G401.6 (cell line): ENCODE measurements around the gene KDELR3.
A peak's percentile ranks its signal among the peaks of the same experiment; 100 is the strongest.
"Not testable (repeated sequence)": the region's sequence is repeated elsewhere in the genome, so short reads cannot be mapped to it uniquely, and the experiment has no call there.

Source experiments
- FAIRE-seq: peaks from 2 replicates; lab custom pipeline; 2012; peaks lifted over from hg19 to GRCh38; lab: Jason Lieb, UNC

Gene KDELR3

DNA sequence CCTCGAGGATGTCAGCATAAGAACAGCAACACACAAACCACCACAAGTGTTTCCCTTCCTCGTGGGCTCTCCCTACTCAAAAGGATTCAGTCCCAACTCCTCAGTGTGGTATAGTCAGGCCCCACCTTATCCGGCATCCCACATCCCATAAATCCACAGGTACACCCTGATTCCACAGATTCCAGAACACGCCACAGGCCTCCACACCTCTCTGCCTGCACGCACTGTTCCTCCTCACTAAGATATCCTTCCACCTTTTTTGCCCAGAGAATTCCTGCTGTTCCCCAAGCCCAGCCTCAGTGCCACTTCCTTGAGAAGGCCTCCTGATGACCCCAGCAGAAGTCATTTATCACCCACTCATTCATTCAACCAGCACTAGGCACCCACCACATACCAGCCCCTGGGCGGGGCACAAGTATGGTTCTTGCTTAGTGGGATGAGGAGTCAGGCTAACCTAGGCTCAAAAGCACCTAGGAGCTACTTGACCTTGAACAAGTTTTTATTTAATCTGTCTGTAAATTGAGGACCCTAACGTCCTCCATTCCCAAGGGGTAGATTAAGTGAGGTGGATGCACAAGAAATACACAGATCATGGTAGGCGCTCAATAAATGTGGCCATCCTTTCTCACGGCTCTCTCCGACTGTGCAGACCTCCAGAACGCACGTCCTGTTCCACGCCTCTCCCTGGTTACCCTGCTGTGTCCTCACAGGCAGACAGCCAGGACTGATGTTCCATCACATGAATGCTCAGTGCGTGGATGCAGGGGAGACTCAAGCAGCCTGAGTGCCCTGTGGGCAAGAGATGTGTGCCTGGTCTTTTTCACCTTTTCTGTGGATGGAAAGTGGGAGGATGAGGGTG lies 10.8 kb upstream of the KDELR3 start:
- FAIRE-seq: no peak

DNA sequence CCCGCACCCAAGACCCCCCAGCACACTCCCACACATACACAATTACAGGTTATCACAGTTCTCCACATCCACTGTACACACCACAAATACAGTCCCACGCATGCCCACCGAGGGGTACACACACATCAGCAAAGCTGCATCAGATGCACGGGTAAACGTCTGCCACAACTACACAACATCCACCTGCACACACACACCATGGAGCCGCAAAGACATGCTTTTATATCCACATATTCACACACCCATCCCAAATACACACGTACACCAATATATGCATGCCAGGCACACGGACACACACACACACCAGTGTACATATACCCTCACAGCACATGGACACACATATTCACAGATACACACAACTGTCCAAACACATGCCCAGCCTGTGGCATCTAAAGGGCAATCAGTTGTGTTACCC lies 7.5 kb upstream of the KDELR3 start:
- no peak for FAIRE-seq

DNA sequence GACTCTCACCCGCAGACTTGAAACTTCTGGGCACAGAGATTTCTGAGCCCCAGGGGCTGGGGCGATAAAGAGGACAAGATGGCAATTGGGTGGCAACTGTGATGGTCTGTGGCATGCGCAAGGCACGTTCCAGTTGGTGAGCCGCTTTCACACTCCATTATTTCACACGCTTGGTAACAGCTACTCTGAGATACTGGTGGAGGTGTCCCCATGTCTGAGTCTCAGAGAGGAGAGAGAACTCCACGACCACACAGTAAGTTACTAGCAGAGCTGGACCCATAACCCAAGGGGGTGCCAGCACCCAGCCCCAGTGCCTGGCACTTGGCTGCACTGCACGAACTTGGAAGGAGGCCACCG lies 6.9 kb upstream of the KDELR3 start:
- FAIRE-seq: no peak

DNA sequence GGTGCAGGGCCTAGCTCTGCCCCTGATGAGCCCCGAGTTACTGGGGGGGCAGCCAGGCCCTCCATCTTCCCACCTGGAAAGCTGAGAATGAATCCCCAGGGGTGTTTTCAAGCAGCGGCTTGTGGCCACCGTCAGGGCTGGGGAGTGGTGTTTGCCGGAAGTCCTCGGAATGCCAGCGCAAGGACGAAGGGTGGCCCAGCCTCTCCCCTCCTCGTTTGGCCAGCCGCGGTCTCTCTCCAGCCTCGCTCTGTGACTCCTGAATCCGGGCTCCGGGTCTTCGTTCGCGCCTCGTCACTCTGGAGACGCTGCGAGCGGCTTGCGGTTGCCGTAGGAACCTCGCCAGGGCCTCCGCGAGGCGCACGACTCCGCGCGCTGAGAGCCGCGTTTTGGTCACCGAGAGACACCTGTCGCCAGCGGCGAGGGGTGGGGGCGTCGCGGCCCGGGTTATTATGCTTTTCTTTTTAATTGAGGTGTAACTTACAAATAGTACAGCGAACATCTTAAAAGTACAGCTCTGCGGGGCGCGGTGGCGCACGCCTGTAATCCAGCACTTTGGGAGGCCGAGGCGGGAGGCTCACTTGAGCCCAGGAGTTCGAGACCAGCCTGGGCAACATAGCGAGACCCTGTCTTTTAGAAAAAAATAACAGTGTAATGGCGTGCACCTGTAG lies 6.3 kb upstream of the KDELR3 start:
- FAIRE-seq: peak; percentile 91

DNA sequence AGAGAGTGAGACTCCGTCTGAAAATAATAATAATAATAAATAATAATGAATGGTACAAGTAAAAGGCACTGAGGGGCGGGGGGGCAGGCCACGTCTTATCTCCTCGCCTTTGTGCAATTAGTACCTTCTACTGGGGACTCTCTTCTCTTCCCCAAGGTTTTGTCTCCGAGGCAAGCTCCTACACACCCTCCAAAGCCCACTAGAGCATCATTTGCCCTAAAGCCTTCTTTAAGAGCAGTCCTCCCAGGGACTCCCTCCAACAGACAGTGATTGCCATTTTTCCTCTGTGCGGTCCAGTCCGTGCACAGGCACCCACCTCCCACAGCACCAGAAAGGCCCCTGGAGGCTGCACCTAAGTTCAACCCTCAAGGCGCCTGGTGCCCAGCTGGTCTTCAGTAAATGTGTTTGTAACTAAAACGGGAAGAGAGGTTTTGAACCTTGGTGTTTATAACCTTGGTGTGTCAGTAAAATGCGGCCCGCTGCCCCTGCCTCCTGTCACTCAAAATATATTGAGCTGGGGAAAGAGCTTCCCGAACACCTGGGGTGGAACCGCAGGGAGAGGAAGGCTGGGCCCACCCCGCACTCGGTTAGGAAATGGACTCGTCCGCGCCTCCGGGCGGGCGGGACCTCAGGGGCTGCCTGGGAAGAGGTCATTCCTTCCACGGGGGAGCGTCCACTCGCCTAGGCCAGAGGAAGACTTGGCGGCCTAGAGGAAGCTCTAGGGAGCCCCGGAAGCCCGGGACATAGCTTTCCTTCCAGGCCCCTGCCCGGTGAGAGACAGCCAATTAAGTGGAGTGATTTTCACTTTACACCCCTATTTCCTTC lies 4.7 kb upstream of the KDELR3 start:
- FAIRE-seq: peak; percentile 82

DNA sequence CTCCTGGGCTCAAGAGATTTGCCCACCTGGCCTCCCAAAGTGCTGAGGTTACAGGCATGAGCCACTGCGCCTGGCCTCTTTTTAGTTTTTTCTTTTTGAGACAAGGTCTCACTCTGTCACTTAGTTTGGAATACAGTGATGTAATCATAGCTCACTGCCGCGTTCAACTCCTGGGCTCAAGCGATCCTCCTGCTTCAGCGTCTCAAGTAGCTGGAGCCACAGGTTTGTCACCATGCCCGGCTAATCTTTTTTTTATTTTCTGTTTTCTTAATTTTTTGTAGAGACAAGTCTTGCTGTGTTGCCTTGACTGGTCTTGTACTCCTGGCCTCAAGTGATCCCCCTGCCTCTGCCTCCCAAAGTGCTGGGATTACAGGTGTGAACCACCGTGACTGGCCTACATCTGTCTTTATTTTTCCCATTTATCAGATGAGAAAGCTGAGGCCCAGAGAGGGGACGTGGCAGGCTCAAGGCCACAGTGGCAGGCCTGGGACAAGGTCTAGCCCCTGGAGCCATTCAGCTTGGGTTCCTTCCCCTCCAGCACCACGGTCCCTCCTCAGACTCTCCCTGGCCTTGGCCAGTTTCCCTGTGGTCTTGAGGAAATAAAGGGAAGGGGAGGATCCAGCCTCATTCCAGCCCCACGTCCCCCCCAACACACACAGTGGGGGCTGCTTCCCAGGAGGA lies 2.8 kb upstream of the KDELR3 start:
- FAIRE-seq: no peak

DNA sequence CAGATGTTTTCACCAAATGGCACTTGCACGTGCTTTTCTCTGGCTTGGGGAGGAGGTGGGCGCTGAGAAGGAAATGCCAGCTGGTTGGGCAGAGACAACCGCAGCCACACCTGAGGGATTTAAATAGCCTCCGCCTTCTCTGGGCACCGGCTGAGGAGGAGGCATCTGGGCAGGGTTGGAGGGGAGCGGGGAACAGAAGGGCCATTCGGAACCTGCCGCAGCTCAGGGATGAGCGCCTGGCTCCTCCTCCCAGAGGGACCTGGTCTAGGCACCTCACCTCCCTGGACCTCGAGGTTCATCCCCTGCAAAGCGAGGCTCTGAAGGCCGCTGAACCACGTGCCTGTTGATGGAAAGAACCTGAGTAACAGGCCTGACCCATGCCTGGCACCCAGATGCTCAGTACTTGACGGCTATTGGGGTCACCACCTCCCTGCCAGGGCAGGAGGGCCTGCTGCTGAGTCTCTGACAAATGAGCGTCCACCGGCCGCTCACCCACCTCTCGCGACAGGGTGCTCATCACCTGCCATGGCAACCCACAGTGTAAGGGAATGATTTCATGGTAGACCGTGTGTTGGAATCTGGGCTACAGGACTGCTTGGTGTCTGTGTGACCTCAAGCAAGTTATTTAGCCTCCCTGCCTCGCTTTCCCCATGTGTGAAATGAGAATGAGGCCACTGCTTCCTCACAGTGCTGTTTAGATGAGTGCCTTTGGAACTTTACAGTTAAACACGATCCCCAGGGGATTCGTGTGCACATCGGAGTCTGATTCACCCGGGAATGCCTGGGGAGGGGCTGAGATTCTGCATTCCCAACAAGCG lies 2.0 kb upstream of the KDELR3 start:
- no peak for FAIRE-seq

DNA sequence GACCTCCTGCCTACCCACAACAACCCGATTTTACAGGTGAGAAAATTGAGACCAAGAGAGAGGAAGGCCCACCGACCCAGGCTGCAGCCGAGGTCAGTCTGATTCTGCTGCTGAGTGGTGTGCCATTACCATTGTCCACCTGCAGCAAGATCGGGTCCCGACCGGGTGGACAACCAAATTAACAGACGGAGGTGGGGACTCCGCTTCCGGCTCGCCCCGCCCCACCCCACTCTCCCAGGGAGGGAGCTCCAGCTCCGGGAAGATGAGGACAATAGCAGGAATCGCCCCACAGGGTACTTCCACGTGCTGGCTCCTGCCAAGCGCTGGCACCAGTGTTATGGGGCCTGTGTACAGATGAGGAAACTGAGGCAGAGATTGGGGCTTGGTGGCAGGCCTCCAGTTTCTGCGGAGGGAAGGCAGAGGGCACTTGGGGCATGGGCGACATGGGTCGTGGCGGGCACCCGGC lies 425 bp upstream of the KDELR3 start:
- FAIRE-seq: no peak

DNA sequence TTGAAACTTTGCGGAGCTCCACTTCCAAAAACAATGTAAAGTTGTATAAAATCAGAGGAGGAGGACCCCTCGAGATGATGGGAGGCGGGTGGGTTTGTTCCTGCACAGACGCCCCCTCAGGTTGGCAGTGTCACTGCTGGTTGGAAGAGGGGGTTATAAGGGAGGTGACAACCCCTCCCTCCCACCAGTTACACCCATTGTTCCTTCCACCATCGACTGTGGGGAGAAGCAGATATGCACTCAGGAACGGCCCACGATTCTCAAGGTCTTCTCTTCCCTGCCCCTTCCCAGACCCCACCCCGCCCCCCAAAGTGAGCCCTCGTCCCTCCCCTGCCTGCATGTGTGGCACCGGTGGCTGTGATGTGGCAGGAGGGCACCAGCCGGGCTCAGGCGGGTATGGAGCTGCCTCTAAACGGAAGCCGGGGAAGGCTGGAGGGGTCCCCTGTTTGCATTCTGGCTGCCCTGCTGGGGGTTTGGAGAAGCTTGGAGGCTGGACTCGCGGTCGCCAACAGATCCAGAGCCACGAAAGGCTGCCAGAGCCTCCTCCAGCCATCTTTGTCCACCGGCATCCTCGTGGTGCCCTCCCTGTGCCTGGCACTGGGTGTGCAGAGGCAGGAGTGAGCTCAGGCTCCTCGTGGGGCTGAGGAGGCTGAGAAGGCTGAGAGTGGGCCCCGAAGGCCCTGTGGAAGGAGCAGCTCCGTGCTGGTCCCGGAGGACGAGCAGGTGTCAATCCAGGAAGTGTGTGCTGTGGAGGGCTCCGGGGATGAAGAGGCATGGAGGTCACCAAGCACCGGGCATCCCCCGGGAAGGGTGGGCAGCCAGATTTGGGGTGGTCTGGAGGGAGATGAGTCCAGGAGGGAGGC lies 778 bp downstream of the KDELR3 start:
- FAIRE-seq: no peak

DNA sequence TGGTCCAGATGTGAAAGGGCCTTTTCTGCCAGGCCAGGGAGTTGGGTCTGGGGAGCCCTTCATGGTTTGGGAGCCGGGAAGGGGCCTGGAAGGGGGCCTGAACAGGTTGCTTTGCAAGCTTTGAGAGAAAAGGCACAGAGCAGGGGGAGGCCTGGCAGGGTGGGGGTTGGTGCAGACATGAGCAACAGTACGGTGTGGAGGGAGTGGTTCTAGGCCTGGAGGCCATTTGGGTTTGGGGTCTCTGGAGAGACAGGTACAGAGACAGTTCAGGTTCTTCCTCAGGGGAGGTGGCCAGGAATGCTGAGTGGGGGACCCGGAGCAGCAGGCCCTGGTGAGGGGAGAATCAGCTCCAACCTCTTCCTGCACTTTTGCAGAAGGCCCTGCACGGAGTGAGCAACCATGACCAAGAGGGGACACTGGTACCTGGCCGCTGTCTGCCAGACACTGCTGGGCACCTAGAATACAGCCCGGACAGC lies 1.4 kb downstream of the KDELR3 start:
- FAIRE-seq: no peak

DNA sequence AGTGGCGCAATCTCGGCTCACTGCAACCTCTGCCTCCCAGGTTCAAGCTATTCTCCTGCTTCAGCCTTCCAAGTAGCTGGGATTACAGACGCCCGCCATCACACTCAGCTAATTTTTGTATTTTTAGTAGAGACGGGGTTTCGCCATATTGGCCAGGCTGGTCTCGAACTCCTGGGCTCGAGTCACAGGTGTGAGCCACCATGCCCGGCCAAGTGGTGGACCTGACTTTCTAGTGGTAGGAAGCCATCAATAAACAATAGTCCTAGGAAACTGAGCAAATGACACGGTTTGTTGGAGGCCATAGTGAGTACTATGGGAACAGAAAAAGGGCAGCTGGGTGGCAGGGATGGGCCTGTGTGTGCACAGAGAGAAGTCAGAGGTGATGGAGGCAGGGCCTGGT lies 2.3 kb downstream of the KDELR3 start:
- not testable (repeated sequence) for FAIRE-seq

DNA sequence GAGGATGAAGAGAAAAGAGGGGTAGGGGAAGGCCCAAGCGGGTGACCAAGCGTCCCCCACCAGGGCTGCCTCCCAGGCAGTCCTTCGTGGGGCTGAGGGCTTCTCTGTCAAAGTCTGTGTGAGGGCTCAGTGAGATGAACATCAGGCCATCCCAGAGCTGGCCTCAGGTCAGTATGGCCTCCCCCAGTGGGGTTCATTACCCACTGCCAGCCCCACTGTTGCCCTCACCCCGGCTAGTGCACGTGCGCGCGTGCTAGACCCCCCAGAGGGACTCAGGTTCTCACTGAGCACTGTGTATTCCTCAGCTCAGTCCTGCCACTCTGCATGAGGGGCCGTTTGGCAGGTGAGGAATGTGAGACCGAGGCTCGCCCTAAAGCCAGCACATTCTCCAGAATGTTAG lies 3.3 kb downstream of the KDELR3 start:
- no peak for FAIRE-seq

DNA sequence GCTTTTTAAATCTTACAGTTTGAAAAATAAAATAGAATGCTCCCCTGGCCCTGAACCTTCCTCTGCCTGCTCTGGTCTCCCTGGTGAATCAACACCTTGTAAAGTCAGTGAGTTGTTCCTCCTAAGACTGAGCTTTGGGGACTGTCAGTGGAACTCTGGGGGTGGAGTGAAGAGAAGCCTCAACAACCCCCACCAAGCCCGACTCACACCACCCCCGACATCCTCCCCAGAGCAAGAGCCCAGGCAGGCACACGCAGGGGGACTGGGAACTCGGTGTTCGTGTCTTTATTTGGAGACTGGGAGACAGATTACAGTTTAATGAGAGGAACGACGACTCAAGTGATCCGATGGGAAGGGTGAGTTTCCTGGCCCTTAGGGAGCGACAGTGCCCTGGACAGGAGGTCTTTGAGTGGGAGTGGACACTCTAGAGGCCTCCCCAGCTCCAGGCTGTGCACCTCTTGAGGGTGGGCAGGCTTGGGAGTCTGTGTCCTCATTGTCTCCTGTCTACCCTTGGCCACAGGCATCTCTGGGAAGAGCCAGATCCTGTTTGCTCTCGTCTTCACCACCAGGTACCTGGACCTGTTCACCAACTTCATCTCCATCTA lies 6.2 kb downstream of the KDELR3 start:
- no peak for FAIRE-seq

DNA sequence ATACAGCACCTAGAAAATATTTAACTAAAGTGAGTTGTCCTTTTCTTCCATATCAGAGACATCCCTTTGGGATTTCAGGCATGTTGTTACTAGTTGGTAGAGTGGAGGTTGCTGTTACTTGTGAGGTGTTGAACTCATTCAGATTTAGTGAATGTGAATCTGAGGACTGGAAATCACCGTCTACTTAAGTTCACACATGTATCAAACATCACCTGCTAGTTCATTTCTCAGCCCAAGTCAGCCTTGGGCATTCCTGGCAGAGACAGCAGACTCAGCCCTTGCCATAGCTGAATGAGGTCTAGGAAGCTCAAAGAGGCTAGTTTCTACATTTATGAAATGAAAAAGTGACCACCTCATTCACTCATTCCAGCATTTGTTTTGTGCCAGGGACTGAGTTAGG lies 9.7 kb downstream of the KDELR3 start:
- no peak for FAIRE-seq

DNA sequence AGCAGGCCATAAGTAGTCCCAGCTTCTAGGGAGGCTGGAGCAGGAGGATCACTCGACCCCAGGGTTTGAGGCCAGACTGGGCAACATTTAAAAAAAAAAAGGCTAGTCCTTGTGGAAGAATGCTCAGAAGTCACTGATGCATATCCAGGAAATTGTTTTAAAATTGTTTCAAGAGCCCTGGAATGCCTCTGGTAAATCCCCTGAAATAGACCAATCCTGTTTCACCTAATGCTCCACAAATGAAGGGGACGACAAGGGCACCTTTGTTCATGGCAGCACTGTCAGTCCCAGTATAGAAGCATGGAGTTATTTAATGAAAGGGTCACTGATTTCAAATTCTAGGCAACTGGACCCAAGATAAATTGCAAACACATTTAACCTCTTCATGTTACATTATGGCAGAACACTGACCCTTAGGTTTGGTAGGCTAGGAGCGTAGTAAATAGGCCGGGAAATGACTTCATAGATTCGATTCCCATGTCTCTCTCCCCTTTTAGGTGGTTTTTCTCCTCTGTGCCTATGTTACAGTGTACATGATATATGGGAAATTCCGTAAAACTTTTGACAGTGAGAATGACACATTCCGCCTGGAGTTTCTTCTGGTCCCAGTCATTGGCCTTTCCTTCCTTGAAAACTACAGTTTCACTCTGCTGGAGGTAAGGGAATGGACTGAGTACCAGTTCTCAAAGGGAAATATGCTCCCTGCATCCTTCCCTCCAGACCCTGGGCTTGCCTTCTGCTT lies 11.4 kb downstream of the KDELR3 start:
- FAIRE-seq: peak; percentile 92

DNA sequence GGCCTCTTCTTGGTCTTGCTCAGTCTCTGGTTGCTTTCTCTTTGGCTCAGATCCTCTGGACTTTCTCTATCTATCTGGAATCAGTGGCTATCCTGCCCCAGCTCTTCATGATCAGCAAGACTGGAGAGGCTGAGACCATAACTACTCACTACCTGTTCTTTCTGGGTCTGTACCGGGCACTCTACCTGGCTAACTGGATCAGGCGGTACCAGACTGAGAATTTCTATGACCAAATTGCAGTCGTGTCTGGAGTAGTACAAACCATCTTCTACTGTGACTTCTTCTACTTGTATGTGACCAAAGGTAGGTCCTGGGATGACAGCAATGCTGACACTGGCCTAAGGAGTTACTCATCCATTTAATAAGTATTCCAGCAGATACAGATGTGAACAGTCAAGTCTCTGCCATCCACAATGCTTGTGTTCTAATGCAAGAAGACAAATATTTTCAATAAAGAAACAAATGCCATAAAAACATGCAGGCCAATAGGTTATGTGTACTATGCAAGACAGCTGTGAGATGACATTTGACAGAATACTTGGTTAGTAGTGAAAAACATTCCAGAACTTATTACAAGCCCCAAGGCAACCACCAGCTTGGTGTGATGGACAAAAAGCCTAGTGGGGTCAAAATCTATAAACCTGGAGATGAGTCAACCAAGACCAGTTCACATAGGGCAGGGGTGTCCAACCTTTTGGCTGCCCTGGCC lies 13.4 kb downstream of the KDELR3 start:
- FAIRE-seq: no peak

DNA sequence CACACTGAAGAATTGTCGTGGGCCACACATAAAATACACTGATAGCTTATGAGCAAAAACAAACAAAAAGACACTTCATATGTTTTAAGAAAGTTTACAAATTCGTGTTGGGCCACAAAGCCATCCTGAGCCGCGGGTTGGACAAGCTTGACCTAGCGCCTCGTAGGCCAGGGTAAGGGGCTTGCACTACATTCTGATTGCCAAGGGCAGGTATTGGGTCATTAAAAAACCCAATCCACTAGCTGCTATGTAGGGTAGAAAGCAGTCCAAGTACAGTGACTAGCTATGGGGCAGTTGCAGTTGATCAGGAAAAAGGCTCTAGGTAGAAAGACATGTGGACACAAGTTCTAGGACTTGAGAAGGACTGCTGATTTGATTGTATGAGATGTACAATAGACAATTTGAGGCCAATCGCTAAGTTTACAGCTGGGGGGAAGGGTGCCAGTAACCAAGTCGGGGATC lies 14.0 kb downstream of the KDELR3 start:
- FAIRE-seq: no peak

DNA sequence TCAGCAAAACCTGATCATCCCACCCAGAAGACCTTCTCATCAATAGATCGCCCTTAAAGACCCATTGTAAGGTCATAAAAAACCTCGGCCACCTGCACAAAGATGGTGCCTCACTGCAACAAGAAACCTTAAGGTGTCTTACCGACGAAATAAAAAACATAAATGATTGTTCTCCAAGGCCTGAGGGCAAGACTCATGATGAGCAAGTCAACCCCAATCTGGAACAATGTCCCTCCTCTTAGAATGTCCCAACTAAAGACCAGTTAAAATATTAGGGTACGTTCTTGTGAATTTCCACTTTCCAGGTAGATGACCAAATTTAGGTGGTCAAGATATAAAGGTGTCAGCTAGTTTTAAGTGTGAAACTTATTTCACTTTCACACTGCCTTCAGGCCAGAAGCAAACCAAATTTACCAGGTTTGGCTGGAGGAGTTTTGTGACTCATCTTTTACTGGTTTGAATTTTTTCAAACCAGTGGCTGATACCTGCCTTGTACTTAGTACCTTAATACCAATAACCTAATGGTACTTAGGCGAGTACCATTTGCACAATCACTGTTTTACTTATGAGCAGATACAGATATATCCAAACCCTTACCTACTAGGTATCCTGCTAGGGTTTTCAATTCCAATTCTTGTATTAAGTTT lies 14.9 kb downstream of the KDELR3 start:
- no peak for FAIRE-seq
